Ectodermal cell (in vitro differentiated cells): ENCODE measurements around the gene HMG20A.

Experiments
- H3K27ac ChIP-seq: 2 replicates; pipeline ENCODE4 v1.7.0; 2013; ENCODE audit warnings: mild to moderate bottlenecking, low read depth, low read length; ENCODE audit not compliant: insufficient read depth, poor library complexity, severe bottlenecking
- H3K27me3 ChIP-seq: 2 replicates; pipeline ENCODE4 v1.7.0; 2013; ENCODE audit warnings: mild to moderate bottlenecking, low read length; ENCODE audit not compliant: insufficient read depth, control insufficient read depth, poor library complexity, severe bottlenecking
- H3K36me3 ChIP-seq: one replicate; pipeline ENCODE4 v1.7.0; 2013; ENCODE audit warnings: low read length; ENCODE audit not compliant: control insufficient read depth, insufficient read depth
- H3K4me1 ChIP-seq: one replicate; pipeline ENCODE4 v1.7.0; 2013; ENCODE audit warnings: low read length; ENCODE audit not compliant: control insufficient read depth, insufficient read depth
- H3K4me3 ChIP-seq: 2 replicates; pipeline ENCODE4 v1.7.0; 2013; ENCODE audit warnings: low read depth, low read length, control low read depth; ENCODE audit not compliant: insufficient read depth
- H3K9me3 ChIP-seq: 2 replicates; pipeline ENCODE4 v1.7.0; 2013; ENCODE audit warnings: mild to moderate bottlenecking, low read length, moderate library complexity; ENCODE audit not compliant: control insufficient read depth
- WGBS, 2 experiments: methylation state at CpG; one replicate each; pipeline ENCODE4 v1.1.7; 2013; ENCODE audit warnings: missing lambda C conversion rate in 2 of 2; 5-methylcytosine and 5-hydroxymethylcytosine counted together

HMG20A gene

DNA sequence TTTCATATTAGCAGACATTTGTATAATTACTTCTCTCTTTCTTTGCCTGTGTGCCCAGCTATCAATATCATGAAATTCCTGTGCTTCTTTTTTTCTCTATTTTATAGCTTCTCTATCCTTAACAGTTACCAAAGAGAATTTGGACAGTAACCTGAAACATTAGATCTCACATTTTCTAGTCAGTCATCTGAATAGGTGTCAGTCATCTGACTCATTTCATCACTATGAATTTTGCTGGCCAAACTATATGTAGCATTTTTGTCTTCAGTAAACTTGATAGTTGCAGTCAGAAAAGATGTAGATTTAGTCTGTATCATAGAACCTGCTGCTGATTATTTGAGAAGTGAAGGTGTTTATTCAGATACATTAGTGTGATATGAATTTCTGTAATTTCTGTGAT lies 52.6 kb downstream of the HMG20A start:
- H3K36me3 ChIP-seq = peaks cover 21% of the 10 kb centered on the region
- H3K27ac ChIP-seq = no peak overlapping the region
- H3K4me1 ChIP-seq = peaks cover 6% of the 10 kb centered on the region
- H3K9me3 ChIP-seq = no peaks in the 10 kb centered on the region
- no peaks in the 10 kb centered on the region for H3K27me3 ChIP-seq
- no peak overlapping the region for H3K4me3 ChIP-seq

DNA sequence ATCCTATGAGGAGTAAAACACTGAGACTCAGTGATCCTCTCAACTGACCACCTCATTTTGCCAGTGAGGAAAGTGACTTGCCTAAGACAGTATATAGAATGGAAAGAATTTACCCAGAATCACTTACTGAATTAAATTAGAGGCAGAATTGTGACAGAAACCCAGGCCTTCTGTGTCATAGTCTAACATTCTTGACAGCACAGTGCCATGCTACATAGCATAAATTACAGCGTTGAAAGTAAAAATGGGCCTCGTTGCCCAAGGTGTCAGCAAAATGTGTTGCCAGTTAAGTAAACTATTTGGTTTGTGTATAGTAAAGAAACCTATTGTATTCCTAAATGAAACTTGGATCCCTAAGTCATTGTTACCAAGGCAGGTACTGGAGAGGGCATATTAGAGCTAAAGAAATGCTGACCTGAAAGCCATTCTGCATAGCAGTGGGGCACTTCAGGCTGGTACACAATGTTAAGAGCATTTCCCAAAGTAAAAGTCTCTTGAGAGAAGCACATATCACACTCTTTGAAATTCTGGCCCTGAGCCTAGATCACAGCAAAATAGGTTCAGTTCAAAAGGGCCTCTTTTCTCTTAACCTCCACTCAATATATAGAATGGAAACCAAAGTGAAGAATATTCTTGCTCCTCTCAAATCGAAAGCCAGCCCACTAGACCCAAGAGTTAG lies 53.8 kb downstream of the HMG20A start:
- H3K27ac ChIP-seq = no peak overlapping the region
- 88 to 94% methylated on average over 2 to 3 of the region's 3 CpGs for WGBS, 2 experiments
- H3K4me1 ChIP-seq = peaks cover 6% of the 10 kb centered on the region
- peaks cover 17% of the 10 kb centered on the region for H3K36me3 ChIP-seq
- H3K4me3 ChIP-seq = no peak overlapping the region
- no peaks in the 10 kb centered on the region for H3K27me3 ChIP-seq
- no peaks in the 10 kb centered on the region for H3K9me3 ChIP-seq

DNA sequence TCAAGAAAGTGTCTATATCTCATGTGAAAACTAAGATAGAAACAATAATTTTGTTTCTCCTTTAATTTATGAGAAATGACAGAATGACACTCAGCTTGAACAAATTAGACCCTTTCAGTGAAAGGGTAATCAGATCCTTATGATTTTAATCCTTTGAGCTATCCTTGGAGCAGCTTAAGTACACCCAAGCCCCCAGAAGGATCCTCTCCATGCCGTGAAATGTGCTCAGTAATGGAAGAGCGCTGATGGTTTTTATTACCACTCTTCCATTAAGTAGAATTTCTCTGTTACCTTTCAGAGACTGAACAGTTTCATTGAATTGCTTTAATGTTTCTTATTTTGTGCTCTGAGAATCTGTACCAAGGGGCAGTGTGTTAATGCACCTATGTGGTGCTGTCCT lies 54.3 kb downstream of the HMG20A start:
- Histone ChIP-seq H3K27me3 (no peaks in the 10 kb centered on the region), H3K36me3 (peaks cover 17% of the 10 kb centered on the region), H3K27ac (no peak overlapping the region), H3K4me3 (no peak overlapping the region), H3K4me1 (peaks cover 6% of the 10 kb centered on the region), H3K9me3 (no peaks in the 10 kb centered on the region)
- WGBS, 2 experiments = 87 to 93% methylated on average over 2 of the region's 2 CpGs

DNA sequence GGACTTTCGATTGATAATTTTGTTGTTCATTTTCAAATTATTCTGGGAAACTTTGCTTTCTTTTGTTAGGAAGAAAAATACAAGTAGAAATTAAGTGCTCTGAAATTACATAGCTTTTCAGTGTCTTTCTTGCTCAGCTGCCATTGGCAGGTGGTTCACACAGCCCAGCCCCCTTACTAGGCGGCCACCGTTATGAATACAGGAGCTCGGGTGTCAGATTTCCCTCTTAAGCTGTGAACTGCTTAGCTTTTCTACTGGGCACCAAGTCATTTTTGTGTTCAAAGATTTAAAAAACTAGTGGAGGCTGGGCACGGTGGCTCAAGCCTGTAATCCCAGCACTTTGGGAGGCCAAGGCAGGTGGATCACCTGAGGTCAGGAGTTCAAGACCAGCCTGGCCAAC lies 55.2 kb downstream of the HMG20A start:
- peaks cover 17% of the 10 kb centered on the region for H3K36me3 ChIP-seq
- H3K4me3 ChIP-seq = no peak overlapping the region
- H3K27me3 ChIP-seq = no peaks in the 10 kb centered on the region
- H3K4me1 ChIP-seq = peaks cover 6% of the 10 kb centered on the region
- WGBS, 2 experiments = 65 to 66% methylated on average over 5 of the region's 5 CpGs
- no peaks in the 10 kb centered on the region for H3K9me3 ChIP-seq
- no peak overlapping the region for H3K27ac ChIP-seq

DNA sequence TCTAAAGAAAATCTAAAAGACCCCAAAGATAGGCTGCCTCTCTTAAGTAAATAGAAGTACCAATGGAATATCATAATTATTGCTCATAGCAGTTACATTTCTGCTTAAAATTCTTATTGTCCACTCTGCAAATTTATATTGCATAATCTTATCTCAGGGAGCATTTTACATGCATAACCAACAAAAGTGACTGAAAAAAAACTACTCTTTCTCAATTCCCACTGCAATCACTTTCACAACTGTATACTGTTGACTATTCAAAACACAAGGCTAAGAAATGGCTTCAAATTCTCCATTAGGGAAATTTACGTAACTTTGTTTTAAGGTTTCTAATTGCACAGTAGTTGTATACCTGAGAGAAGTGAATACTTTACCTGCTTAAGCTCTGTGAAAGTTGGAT lies 56.3 kb downstream of the HMG20A start:
- peaks cover 9% of the 10 kb centered on the region for H3K4me1 ChIP-seq
- H3K27me3 ChIP-seq = no peaks in the 10 kb centered on the region
- H3K36me3 ChIP-seq = peaks cover 9% of the 10 kb centered on the region
- H3K4me3 ChIP-seq = no peak overlapping the region
- H3K27ac ChIP-seq = no peak overlapping the region
- H3K9me3 ChIP-seq = no peaks in the 10 kb centered on the region
- WGBS, 2 experiments = 80 to 100% methylated on average over 1 of the region's 1 CpG

DNA sequence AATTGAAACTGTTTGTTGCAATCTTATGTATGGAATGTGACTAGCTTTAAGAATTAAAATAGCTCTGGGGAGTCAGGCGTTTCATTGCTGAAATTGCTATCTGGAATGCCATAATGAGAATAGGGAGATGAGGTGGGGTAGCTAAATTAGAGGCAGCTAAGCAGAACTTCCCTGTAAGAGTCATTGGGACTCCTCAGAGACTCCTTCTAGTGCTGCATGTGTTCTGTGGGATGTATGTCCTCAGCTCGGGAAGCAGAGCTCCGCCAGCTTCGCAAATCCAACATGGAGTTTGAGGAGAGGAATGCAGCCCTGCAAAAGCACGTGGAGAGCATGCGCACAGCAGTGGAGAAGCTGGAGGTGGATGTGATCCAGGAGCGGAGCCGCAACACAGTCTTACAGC lies 57.4 kb downstream of the HMG20A start:
- no peak overlapping the region for H3K27ac ChIP-seq
- H3K36me3 ChIP-seq = peaks cover 9% of the 10 kb centered on the region
- H3K4me1 ChIP-seq = peaks cover 17% of the 10 kb centered on the region
- H3K27me3 ChIP-seq = no peaks in the 10 kb centered on the region
- H3K4me3 ChIP-seq = no peak overlapping the region
- no peaks in the 10 kb centered on the region for H3K9me3 ChIP-seq
- WGBS, 2 experiments = 93% methylated on average over 8 of the region's 8 CpGs

DNA sequence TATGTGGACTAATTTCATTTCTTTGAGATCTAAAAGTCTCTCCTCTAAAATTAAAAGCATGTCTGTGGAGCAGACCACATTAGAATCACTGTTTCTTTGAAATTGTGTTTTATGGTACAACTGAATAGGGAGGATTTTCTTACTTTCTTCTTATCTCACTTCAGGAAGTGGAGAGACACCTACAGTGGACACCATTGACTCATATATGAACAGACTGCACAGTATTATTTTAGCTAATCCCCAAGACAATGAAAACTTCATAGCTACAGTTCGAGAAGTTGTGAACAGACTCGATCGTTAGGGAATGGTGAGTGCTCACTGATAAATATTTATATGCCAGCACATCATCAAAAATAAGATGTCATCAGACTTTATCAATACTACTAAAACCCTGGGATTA lies 58.3 kb downstream of the HMG20A start:
- H3K9me3 ChIP-seq = no peaks in the 10 kb centered on the region
- H3K4me1 ChIP-seq = peaks cover 23% of the 10 kb centered on the region
- H3K36me3 ChIP-seq = peaks cover 9% of the 10 kb centered on the region
- no peak overlapping the region for H3K27ac ChIP-seq
- WGBS, 2 experiments = 92 to 100% methylated on average over 2 to 3 of the region's 3 CpGs
- no peak overlapping the region for H3K4me3 ChIP-seq
- H3K27me3 ChIP-seq = no peaks in the 10 kb centered on the region

DNA sequence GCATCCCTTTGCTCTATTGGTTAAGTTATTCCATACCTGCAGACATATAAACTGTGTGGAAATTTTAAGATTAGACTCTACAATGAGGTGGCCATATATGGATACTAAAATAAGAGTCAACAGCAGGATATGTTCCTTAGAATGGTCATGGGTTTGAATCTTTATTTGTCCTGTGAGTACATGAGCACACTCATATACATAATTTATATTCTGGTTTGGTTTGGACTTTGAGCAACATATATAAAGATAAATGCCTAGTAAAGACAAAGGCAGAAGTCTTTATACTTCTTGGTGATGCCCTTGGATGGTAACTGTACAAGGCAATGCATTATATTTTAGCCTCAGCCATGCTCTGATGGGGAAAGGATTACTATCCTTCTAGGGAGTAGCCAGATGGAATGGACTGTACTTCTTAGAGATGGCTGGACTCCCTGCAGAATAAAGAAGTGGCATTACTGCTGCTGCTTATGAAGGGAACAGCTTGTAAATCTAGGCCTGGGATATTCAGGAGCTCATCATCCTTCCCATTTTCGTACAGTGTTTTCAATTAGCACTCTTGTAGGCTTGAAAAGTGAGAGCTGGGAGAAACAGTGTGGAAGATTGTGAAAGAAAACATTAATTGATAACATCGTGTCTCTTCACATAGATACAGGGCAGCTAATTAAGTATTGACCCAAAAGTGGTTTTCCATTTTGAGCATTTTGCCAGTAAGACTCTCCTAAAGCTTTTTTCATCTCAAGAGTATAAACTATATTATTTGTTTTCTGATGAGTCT lies 60.4 kb downstream of the HMG20A start:
- H3K36me3 ChIP-seq = peaks cover 11% of the 10 kb centered on the region
- no peak overlapping the region for H3K27ac ChIP-seq
- H3K9me3 ChIP-seq = no peaks in the 10 kb centered on the region
- no peak overlapping the region for H3K4me3 ChIP-seq
- 84 to 96% methylated on average over 2 of the region's 2 CpGs for WGBS, 2 experiments
- H3K27me3 ChIP-seq = no peaks in the 10 kb centered on the region
- peaks cover 17% of the 10 kb centered on the region for H3K4me1 ChIP-seq

DNA sequence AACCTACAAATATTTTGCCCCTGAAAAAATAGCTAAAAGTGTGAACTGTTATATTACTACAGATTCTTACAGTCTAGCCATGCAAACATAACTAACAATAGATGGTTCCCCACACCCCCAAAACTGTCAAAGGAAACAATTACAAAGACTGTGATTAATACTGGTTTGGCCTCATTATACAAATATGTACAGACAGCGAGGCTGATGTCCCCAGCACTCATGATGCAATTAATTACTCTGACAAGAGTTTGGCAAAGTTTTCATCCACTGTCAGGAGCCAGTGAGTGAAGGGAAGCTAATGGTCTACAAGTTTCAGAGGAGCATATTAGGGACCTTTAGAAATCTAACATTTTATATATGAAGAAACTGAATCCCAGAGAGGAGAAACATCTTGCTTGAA lies 61.0 kb downstream of the HMG20A start:
- Histone ChIP-seq H3K27me3 (no peaks in the 10 kb centered on the region), H3K36me3 (peaks cover 11% of the 10 kb centered on the region), H3K9me3 (no peaks in the 10 kb centered on the region), H3K4me3 (no peak overlapping the region), H3K4me1 (peaks cover 17% of the 10 kb centered on the region), H3K27ac (no peak overlapping the region)
- 86 to 100% methylated on average over 1 of the region's 1 CpG for WGBS, 2 experiments

DNA sequence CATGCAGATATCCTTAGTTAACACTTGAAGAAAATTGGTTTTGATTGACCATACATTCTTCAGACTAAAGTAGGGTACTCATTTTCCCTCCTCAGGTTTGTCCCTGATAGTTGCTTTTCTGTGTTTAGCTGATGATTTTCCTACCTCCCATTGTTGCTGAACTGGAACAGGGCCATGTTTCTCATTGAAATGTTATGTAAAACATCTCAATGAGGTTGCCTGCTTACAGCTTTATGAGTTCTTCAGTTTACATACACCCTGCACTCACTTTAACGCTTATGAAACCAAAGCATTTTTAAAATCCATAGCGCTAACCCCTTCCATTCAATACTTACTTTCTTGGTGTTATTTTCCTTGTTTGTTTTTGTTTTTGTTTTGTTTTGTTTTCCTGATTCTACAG lies 61.9 kb downstream of the HMG20A start:
- Histone ChIP-seq H3K4me1 (peaks cover 17% of the 10 kb centered on the region), H3K27me3 (no peaks in the 10 kb centered on the region), H3K9me3 (no peaks in the 10 kb centered on the region), H3K4me3 (no peak overlapping the region), H3K36me3 (peaks cover 10% of the 10 kb centered on the region), H3K27ac (no peak overlapping the region)
- 88 to 100% methylated on average over 1 to 2 of the region's 2 CpGs for WGBS, 2 experiments
